Measurements from ENCODE around the gene FFAR3.

FFAR3 gene

DNA sequence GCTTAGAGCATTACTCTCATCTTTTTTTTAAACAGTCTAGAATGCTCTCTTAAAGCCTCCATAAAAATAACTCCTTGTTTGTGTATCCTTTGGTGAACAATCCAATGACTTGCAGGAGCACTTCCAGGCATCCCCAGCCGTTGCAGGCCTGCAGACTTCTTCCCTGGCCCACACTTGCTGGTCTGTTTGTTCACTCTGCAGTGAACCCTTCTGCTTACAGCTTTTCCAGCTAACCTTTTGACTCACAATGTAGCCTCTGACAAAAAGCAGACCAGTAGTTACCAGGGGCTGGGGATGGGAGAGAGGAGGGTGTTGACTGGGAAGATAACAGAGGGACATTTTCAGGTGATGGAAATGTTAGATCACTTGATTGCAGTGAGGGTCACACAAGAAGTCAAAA, 21.7 kb downstream of the FFAR3 start:
- no peaks in the 10 kb centered on the region for H3K36me3 ChIP-seq (ENCODE audit: insufficient read depth, insufficient read length, low read length)
- no peak overlapping the region for H3K4me3 ChIP-seq (ENCODE audit: insufficient read length, low read depth)
- H3K9ac ChIP-seq (ENCODE audit: insufficient read length, low read depth): no peak overlapping the region
- peaks cover 2% of the 10 kb centered on the region for H3K4me1 ChIP-seq (ENCODE audit: insufficient read depth, insufficient read length)
- no peak for TF ChIP-seq ZNF274 (IDR thresholded peaks at IDR 0.05; ENCODE audit: low read depth, low read length)
- no peak for TF ChIP-seq SUZ12 (IDR thresholded peaks at IDR 0.05; ENCODE audit: extremely low read depth, insufficient read depth, insufficient read length)
- no peak for TF ChIP-seq YY1 (IDR thresholded peaks at IDR 0.05; ENCODE audit: insufficient read depth, insufficient read length)
- H3K27me3 ChIP-seq (ENCODE audit: insufficient read depth, insufficient read length): no peaks in the 10 kb centered on the region
- peaks cover 6% of the 10 kb centered on the region for H3K9me3 ChIP-seq (ENCODE audit: insufficient read depth, low read length)
- DNase-seq (ENCODE audit: low read depth, low spot score): no peak

DNA sequence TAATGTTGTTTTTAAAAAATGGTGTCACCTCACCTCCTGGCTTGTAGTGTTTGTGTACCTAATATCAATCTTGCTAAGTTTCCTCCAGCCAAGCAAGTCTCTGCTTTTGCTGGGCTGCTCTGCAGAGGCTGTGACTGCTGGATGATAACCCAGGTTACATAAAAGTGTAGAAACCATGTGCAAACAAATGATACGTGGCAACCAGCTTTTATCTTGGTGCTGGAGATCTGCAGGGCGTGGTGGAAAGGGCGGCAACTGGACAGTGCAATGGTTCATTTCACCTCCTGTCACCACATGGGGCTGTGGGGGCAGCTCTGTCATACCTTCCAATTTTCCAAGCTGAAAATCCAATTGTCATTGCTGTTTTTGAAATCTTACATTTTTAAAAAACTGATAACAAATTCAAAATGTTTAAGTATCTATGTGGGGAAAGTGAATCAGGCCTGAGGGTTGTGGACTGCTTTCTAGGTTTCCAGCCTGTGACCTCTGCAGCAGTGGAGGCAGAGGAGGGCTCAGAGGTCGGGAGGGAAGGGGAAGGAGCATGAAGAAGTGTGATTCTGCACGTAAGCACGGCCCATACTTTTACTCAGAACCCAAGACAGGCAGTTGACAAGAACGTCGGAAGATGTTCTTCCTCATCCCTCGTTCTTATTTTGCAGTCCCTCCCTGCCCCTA, 22.3 kb downstream of the FFAR3 start:
- no peak for TF ChIP-seq YY1 (IDR thresholded peaks at IDR 0.05; ENCODE audit: insufficient read depth, insufficient read length)
- no peak for TF ChIP-seq ZNF274 (IDR thresholded peaks at IDR 0.05; ENCODE audit: low read depth, low read length)
- TF ChIP-seq SUZ12 (IDR thresholded peaks at IDR 0.05; ENCODE audit: extremely low read depth, insufficient read depth, insufficient read length): no peak
- no peak for DNase-seq (ENCODE audit: low read depth, low spot score)
- H3K9me3 ChIP-seq (ENCODE audit: insufficient read depth, low read length): peaks cover 11% of the 10 kb centered on the region
- H3K36me3 ChIP-seq (ENCODE audit: insufficient read depth, insufficient read length, low read length): no peaks in the 10 kb centered on the region
- H3K9ac ChIP-seq (ENCODE audit: insufficient read length, low read depth): no peak overlapping the region
- H3K27me3 ChIP-seq (ENCODE audit: insufficient read depth, insufficient read length): no peaks in the 10 kb centered on the region
- H3K4me3 ChIP-seq (ENCODE audit: insufficient read length, low read depth): no peak overlapping the region
- H3K4me1 ChIP-seq (ENCODE audit: insufficient read depth, insufficient read length): peaks cover 2% of the 10 kb centered on the region

DNA sequence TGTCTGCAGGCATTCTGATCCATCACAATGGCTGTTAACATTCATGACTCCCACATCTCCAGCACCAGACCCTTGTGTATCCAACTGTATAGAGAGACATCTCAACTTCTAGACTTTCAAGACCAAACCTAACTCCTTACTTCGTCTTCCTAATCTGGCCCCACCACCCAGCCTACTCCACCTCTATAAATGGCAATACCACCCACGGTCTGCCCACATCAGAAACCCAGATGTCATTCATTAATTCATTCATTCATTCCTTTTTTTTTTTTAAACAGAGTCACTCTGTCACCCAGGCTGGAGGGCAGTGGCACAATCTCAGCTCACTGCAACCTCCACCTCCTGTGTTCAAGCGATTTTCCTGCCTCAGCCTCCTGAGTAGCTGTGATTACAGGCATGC, 23.1 kb downstream of the FFAR3 start:
- Histone ChIP-seq H3K27me3 (ENCODE audit: insufficient read depth, insufficient read length) (no peaks in the 10 kb centered on the region), H3K36me3 (ENCODE audit: insufficient read depth, insufficient read length, low read length) (no peaks in the 10 kb centered on the region), H3K4me1 (ENCODE audit: insufficient read depth, insufficient read length) (peaks cover 2% of the 10 kb centered on the region), H3K9me3 (ENCODE audit: insufficient read depth, low read length) (peaks cover 18% of the 10 kb centered on the region), H3K4me3 (ENCODE audit: insufficient read length, low read depth) (no peak overlapping the region), H3K9ac (ENCODE audit: insufficient read length, low read depth) (no peak overlapping the region)
- no peak for DNase-seq (ENCODE audit: low read depth, low spot score)
- TF ChIP-seq YY1 (IDR thresholded peaks at IDR 0.05; ENCODE audit: insufficient read depth, insufficient read length): no peak
- no peak for TF ChIP-seq ZNF274 (IDR thresholded peaks at IDR 0.05; ENCODE audit: low read depth, low read length)
- TF ChIP-seq SUZ12 (IDR thresholded peaks at IDR 0.05; ENCODE audit: extremely low read depth, insufficient read depth, insufficient read length): no peak

DNA sequence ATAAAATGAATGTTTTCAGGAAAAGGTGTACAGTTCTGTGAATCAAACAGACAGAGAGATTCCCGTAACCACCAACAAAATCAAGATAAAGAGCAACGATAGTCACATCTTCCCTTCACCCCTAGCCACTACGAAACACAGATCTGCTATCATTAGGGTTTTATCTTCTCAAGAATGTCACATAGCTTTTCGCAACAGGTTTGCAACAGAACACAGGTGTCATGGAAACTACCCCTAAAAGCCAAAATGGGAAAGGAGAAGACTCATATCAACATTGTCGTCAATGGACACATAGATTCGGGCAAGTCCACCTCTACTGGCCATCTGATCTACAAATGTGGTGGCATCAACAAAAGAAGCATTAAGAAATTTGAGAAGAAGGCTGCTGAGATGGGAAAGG, 23.7 kb downstream of the FFAR3 start:
- no peak for DNase-seq (ENCODE audit: low read depth, low spot score)
- Histone ChIP-seq H3K27me3 (ENCODE audit: insufficient read depth, insufficient read length) (no peaks in the 10 kb centered on the region), H3K36me3 (ENCODE audit: insufficient read depth, insufficient read length, low read length) (no peaks in the 10 kb centered on the region), H3K4me1 (ENCODE audit: insufficient read depth, insufficient read length) (peaks cover 2% of the 10 kb centered on the region), H3K9ac (ENCODE audit: insufficient read length, low read depth) (no peak overlapping the region), H3K4me3 (ENCODE audit: insufficient read length, low read depth) (no peak overlapping the region), H3K9me3 (ENCODE audit: insufficient read depth, low read length) (peaks cover 24% of the 10 kb centered on the region)
- TF ChIP-seq SUZ12 (IDR thresholded peaks at IDR 0.05; ENCODE audit: extremely low read depth, insufficient read depth, insufficient read length): no peak
- no peak for TF ChIP-seq ZNF274 (IDR thresholded peaks at IDR 0.05; ENCODE audit: low read depth, low read length)
- no peak for TF ChIP-seq YY1 (IDR thresholded peaks at IDR 0.05; ENCODE audit: insufficient read depth, insufficient read length)

DNA sequence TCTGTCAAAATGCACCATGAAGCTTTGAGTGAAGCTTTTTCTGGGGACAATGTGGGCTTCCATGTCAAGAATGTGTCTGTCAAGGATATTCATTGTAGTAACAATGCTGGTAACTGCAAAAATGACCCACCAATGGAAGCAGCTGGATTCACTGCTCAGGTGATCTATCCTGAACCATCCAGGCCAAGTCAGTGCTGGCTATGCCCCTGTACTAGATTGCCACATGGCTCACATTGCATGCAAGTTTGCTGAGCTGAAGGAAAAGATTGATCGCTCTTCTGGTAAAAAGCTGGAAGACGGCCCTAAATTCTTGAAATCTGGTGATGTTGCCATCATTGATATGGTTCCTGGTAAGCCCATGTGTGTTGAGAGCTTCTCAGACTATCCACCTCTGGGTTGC, 25.3 kb downstream of the FFAR3 start:
- no peak overlapping the region for H3K4me3 ChIP-seq (ENCODE audit: insufficient read length, low read depth)
- no peak for DNase-seq (ENCODE audit: low read depth, low spot score)
- no peaks in the 10 kb centered on the region for H3K27me3 ChIP-seq (ENCODE audit: insufficient read depth, insufficient read length)
- no peaks in the 10 kb centered on the region for H3K4me1 ChIP-seq (ENCODE audit: insufficient read depth, insufficient read length)
- H3K9me3 ChIP-seq (ENCODE audit: insufficient read depth, low read length): peaks cover 34% of the 10 kb centered on the region
- H3K36me3 ChIP-seq (ENCODE audit: insufficient read depth, insufficient read length, low read length): no peaks in the 10 kb centered on the region
- H3K9ac ChIP-seq (ENCODE audit: insufficient read length, low read depth): no peak overlapping the region
- TF ChIP-seq SUZ12 (IDR thresholded peaks at IDR 0.05; ENCODE audit: extremely low read depth, insufficient read depth, insufficient read length): no peak
- TF ChIP-seq ZNF274 (IDR thresholded peaks at IDR 0.05; ENCODE audit: low read depth, low read length): no peak
- TF ChIP-seq YY1 (IDR thresholded peaks at IDR 0.05; ENCODE audit: insufficient read depth, insufficient read length): no peak

DNA sequence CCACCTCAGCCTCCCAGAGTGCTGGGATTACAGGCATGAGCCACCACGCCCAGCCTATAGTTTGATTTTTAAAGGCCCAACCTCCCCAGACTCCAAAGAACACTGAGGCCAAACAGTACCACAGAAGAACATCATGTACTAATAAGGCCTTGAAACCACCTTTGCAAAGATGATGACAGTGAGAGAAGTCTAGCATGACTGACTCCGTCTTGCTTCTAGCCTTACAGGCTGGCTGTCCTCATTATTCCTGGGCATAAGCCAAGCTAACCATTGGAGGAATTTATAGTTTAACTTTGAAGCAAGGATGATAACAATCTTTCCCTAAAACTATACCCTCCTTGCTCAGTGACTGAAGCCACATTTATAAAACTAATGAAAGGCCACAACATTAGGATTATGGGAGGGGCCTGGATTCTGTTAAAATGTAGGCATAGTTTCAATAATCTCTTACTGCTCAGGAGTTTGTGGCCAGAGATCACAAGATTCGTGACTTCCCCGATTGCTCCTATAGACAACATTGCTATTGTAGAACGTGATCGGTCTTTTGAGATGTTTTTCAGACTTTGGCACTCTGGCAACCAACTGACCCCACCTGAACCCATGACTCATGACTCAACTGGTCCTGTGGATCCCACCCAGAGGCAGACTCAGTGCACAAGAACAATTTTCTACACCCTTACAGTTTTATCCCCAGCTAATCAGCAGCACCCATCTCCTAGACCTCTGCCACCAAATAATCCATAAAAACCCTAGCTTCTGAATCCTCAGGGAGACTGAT, 30.2 kb downstream of the FFAR3 start:
- TF ChIP-seq YY1 (IDR thresholded peaks at IDR 0.05; ENCODE audit: insufficient read depth, insufficient read length) (no peak), SUZ12 (IDR thresholded peaks at IDR 0.05; ENCODE audit: extremely low read depth, insufficient read depth, insufficient read length) (no peak), ZNF274 (IDR thresholded peaks at IDR 0.05; ENCODE audit: low read depth, low read length) (no peak)
- H3K9ac ChIP-seq (ENCODE audit: insufficient read length, low read depth): no peak overlapping the region
- no peaks in the 10 kb centered on the region for H3K27me3 ChIP-seq (ENCODE audit: insufficient read depth, insufficient read length)
- H3K36me3 ChIP-seq (ENCODE audit: insufficient read depth, insufficient read length, low read length): no peaks in the 10 kb centered on the region
- H3K4me3 ChIP-seq (ENCODE audit: insufficient read length, low read depth): no peak overlapping the region
- peaks cover 41% of the 10 kb centered on the region for H3K9me3 ChIP-seq (ENCODE audit: insufficient read depth, low read length)
- peaks cover 2% of the 10 kb centered on the region for H3K4me1 ChIP-seq (ENCODE audit: insufficient read depth, insufficient read length)
- no peak for DNase-seq (ENCODE audit: low read depth, low spot score)

DNA sequence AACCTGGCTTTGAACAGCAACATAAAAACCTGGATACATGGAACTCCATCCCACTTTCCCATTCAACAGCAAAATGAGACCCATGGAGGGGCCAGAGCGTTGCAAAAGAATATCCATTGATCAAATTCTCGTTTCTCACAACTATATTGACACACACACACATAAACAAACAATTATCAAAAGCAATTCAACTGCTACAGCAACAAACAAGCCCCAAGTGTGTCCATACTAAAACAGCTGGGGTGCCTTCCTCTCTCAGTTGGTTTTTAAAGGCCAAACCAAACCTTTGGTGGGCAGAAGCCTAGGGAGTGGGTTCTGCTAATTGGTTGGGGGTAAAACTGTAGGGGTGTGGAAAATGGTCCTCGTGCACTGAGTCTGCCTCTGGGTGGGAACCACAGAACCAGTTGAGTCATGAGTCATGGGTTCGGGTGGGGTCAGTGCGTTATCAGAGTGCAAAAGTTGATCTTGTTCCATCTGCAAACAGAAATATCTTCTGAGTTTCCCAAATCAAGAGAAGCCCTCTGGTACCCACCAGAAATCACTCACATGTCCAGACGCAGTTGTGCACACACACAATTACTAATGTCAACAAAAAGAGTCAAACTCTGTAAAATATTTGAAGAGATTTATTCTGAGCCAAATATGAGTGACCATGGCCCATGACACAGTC, 31.1 kb downstream of the FFAR3 start:
- Histone ChIP-seq H3K9ac (ENCODE audit: insufficient read length, low read depth) (no peak overlapping the region), H3K4me3 (ENCODE audit: insufficient read length, low read depth) (no peak overlapping the region), H3K36me3 (ENCODE audit: insufficient read depth, insufficient read length, low read length) (no peaks in the 10 kb centered on the region), H3K4me1 (ENCODE audit: insufficient read depth, insufficient read length) (peaks cover 2% of the 10 kb centered on the region), H3K27me3 (ENCODE audit: insufficient read depth, insufficient read length) (no peaks in the 10 kb centered on the region), H3K9me3 (ENCODE audit: insufficient read depth, low read length) (peaks cover 41% of the 10 kb centered on the region)
- TF ChIP-seq YY1 (IDR thresholded peaks at IDR 0.05; ENCODE audit: insufficient read depth, insufficient read length) (no peak), ZNF274 (IDR thresholded peaks at IDR 0.05; ENCODE audit: low read depth, low read length) (no peak), SUZ12 (IDR thresholded peaks at IDR 0.05; ENCODE audit: extremely low read depth, insufficient read depth, insufficient read length) (no peak)
- no peak for DNase-seq (ENCODE audit: low read depth, low spot score)
